Measurements from ENCODE around the gene ZP1.

Gene ZP1

DNA sequence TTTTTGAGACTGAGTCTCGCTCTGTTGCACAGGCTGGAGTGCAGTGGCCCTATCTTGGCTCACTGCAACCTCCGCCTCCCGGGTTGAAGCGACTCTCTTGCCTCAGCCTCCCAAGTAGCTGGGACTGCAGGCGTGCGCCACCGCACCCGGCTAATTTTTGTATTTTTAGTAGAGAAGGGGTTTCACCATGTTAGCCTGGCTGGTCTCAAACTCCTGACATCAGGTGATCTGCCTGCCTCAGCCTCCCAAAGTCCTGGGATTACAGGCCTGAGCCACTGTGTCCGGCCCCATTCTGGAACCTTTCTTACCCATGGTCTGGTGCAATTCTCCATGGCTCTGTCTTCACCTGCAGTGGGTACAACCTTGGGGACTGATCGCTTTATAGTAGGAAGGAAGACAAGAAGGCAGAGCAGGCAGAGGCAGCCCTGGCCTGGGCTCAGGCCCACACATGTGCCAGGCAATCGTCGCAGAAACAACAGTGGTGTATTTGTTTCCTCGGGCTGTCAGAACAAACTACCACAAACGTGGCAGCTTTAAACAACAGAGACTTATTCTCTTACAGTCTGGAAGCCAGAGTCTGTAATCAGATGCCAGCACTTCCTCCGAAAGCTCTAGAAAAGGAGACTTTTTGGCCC lies 7.6 kb upstream of the ZP1 start:
- DNase-seq = no peak

GRCh38 chr11:60860943-60861342 lies 6.4 kb upstream of the ZP1 start:
- no peak for DNase-seq

GRCh38 chr11:60862171-60862570 lies 5.2 kb upstream of the ZP1 start:
- no peak for DNase-seq

DNA sequence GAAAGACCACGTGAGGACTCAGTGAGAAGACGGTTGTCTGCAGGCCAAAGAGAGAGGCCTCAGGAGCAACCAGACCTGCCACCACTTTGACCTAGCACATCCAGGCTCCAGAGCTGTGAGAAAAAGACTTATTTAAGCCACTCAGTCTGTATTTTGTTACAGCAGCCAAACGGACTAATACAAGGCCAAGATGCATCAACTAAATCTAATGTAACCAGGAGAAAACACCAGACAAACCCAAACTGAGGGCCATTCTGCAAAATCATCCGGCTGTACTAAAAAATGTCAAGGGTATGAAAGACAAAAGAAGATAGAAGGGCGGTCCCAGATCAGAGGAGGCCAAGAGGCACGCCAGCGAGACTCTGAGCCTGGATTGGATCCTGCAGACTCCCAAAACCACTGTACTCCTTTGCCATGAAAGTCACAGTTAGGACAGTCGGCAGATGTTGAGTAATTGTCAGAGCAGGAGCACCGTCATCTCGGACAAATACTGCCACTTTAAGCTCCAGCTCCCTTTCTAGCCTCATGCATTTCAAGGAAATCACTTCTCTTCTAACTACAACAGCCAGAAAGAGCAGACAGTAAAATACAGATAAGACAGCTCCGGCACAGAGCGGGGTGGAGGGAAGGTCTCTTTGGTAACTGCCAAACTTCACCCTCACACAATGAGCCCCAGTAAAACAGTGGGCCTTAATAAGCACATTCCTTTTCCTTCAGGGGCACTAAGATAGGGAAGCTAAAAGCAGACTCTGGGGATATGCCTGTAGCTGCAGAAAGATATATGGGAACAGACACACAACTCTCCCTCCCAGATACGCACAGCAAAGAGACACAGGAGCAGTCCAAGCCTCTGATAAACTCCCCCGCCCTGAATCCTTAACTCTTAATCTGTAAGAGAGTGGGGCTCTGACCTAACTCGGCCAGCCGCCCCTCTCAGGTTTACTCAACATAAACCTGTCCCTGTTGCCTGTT lies 3.5 kb upstream of the ZP1 start:
- DNase-seq = peak in 1 of 5 experiments; percentile 51

GRCh38 chr11:60864856-60865513 lies 2.4 kb upstream of the ZP1 start:
- DNase-seq = peak in 1 of 5 experiments; percentile 90

GRCh38 chr11:60867871-60868681 lies 734 bp downstream of the ZP1 start:
- peak in 1 of 5 experiments; percentile 75 for DNase-seq

DNA sequence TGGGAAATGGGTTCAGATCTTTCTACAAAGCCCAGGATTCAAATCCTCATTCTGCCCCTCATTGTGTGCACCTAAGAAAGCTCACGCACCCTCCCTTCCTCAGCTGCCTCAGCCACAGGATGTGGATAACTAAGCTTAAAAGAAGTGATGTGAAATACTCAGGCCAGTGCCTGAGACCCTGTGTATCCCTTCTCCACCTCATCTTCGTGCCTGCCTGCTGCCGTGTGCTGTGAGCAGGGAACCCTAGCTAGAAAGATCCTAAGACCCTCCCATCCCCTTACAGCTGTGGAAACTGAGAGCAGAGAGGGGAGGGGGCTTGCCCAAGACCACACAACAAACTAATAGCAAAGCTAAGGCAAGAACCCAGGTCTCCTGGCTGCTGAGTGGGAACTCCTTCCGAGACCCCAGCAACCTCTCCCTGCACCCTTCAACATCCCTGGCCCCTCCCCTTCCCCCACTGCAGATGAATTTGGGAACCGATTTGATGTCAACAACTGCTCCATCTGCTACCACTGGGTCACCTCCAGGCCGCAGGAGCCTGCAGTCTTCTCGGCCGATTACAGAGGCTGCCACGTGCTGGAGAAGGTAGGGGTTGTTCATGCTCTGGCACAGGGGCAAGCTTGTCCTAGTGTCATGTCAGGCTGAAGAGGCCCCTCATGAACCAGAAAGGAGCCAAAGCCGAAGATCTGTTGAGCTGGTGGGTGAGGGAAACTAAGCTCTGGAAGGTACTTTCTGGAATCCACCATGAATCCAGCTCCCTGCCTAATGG lies 1.5 kb downstream of the ZP1 start:
- peak in 1 of 5 experiments; percentile 75 for DNase-seq

DNA sequence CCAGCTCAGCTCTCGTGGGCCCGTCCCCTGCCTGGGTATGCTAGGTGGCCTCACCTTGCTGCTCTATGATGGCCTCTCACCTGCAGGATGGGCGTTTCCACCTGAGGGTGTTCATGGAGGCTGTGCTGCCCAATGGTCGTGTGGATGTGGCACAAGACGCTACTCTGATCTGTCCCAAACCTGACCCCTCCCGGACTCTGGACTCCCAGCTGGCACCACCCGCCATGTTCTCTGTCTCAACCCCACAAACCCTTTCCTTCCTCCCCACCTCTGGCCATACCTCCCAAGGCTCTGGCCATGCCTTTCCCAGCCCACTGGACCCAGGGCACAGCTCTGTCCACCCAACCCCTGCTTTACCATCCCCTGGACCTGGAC lies 2.1 kb downstream of the ZP1 start:
- no peak for DNase-seq

DNA sequence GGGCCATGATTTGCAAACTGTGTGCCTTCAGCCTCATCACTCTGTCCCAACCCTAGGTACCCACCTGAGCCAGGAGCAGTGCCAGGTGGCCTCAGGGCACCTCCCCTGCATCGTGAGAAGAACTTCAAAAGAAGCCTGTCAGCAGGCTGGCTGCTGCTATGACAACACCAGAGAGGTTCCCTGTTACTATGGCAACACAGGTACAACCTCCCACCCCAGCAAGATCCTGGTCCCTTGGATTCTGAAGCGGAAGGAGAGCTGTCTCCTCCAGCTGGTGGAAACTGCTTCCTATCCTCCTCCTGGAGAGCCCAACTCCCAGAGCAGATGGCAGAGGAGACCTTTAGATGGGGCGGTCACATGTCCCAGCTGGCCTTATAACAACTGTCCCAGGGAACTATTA lies 2.9 kb downstream of the ZP1 start:
- peak in 2 of 5 experiments; percentile 23 to 72 for DNase-seq

GRCh38 chr11:60870733-60871377 lies 3.5 kb downstream of the ZP1 start:
- DNase-seq = peak in 1 of 5 experiments; percentile 62

GRCh38 chr11:60871378-60872061 lies 4.2 kb downstream of the ZP1 start:
- DNase-seq = peak in 1 of 5 experiments; percentile 90

DNA sequence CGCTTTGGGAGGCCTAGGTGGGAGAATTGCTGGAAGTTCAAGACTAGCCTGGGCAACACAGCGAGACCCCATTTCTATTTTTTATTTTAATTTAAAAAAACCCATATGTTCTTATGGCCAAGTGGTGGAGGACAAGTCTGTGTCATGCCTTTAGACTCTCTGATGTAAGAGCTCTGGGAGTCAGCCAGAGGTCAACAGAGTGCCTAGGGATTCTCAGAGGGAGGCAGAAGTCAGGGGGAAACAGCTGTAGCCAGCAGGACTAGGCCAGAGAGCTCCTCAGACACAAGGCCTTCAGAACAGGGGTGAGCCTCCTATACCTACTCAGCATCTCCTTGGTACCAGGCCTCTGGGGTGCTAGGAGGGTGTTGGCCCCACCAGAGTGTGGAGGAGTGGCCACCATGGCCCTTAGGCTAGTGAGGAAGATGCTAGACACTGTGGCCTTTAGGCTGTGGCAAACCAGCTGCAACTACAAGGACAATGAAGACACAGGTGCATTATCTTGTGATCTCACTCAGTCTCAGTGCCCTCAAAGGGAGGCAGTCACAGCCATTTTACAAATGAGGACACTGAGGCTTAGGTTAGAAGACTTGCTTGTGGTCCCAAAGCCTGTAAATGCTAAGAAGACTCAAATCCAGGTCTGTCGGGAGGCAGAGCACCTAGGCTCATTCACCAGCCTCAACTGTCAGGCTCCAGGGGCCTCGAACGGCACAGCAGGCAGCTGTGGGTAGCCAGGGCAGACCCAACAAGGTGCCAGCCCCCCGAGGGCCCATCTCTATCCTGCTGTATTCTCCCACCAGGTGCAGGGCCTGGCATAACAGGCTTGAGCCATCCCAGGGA lies 5.0 kb downstream of the ZP1 start:
- peak in 1 of 5 experiments; percentile 58 for DNase-seq

DNA sequence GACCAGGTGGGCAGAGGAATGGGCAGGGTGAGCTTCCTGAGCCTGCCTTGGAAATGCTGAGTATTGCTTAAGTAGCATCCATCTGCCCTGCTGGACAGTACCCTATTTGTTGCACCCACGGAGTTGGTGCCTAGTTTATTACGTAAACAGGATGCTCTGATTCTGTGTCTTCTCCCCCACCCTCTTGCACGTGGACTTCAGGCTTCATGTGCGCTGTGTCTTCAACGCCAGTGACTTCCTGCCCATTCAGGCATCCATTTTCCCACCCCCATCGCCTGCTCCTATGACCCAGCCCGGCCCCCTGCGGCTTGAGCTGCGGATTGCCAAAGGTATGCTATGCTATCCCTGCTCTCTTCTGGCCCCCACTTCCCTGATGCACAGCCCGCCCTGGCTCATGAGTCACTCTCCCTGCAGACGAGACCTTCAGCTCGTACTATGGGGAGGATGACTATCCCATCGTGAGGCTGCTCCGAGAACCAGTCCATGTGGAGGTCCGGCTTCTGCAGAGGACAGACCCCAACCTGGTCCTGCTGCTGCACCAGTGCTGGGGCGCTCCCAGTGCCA lies 5.7 kb downstream of the ZP1 start:
- peak in 1 of 5 experiments; percentile 70 for DNase-seq

DNA sequence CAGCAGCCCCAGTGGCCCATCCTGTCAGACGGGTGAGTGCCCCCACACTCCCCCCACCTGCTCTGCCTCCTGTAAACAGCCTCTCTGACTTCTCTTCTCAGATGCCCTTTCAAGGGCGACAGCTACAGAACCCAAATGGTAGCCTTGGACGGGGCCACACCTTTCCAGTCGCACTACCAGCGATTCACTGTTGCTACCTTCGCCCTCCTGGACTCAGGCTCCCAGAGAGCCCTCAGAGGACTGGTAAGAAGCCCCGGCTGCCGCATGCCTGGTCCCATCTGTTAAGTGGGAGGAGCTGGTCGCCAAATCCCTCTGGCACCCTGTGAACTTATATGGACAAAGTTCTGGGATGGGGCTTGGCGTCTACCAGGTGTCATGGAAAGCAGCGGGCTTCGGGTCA lies 6.2 kb downstream of the ZP1 start:
- no peak for DNase-seq

GRCh38 chr11:60874421-60875365 lies 7.4 kb downstream of the ZP1 start:
- no peak for DNase-seq

- DNase-seq = no peak
These were observed 8.2 kb downstream of the ZP1 start for GRCh38 chr11:60875366-60876167.

- no peak for DNase-seq
These were observed 8.8 kb downstream of the ZP1 start for GRCh38 chr11:60876168-60876485.

All from T-helper 2 cell (primary cell).